PC-3 (cell line): Measurements from ENCODE around the gene CDH4.

Experiments
- EZH2 ChIP-seq: fragments of 300-600 bp; sonication (generic); IDR thresholded peaks from one replicate; pipeline ENCODE4 v1.6.1; 2017; ENCODE audit warnings: antibody characterized with exemption, mild to moderate bottlenecking, low read length; ENCODE audit not compliant: unreplicated experiment
- EZH2phosphoT487 ChIP-seq: fragments of 300-600 bp; sonication (generic); IDR thresholded peaks from 2 replicates; pipeline ENCODE4 v1.6.1; 2018; ENCODE audit warnings: mild to moderate bottlenecking, antibody characterized with exemption, low read length, borderline replicate concordance
- TF ChIP-seq, protein P1 (sequence below): fragments of 300-600 bp; sonication (generic); conservative IDR thresholded peaks from 2 replicates; pipeline ENCODE4 v1.5.1; 2017; ENCODE audit warnings: antibody characterized with exemption, low read depth, mild to moderate bottlenecking, low read length

DNA sequence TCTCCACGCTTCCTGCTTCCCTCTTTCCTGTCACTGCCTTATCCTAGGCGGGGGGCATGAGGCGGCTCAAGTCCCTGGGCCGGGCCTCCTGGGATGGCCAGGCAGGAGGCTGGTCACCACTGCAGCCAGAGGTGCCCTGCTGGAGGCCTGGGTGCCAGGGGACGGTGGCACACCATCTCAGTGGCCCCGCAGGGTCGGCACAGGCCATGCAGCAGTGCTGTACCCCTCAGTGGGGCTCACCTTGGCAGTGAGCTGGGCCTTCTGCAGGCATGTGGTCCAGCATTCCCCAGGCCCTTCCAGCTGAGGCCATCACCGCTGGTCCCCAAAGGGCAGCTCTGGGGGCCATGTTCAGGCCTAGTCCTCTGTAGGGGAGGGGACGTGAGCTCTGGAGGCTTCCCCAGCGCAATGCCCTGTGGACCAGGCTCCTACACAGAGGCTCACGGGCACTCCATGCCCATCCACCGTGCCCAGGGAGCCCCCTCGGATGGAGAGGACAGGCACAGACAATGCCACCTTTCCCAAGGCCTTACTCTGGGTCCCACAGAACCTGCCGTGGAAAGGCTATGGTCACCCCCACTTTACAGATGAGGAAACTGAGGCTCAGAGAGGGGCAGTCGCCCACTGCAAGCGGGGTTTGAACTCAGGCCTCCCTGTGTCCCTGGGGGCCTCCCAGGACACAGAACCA, 689.8 kb downstream of the CDH4 start:
- TF ChIP-seq, protein P1, sequence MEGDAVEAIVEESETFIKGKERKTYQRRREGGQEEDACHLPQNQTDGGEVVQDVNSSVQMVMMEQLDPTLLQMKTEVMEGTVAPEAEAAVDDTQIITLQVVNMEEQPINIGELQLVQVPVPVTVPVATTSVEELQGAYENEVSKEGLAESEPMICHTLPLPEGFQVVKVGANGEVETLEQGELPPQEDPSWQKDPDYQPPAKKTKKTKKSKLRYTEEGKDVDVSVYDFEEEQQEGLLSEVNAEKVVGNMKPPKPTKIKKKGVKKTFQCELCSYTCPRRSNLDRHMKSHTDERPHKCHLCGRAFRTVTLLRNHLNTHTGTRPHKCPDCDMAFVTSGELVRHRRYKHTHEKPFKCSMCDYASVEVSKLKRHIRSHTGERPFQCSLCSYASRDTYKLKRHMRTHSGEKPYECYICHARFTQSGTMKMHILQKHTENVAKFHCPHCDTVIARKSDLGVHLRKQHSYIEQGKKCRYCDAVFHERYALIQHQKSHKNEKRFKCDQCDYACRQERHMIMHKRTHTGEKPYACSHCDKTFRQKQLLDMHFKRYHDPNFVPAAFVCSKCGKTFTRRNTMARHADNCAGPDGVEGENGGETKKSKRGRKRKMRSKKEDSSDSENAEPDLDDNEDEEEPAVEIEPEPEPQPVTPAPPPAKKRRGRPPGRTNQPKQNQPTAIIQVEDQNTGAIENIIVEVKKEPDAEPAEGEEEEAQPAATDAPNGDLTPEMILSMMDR, result no peak
- TF ChIP-seq EZH2 (no peak), EZH2phosphoT487 (no peak)
